ENCODE results near the gene APBA2.

DNA sequence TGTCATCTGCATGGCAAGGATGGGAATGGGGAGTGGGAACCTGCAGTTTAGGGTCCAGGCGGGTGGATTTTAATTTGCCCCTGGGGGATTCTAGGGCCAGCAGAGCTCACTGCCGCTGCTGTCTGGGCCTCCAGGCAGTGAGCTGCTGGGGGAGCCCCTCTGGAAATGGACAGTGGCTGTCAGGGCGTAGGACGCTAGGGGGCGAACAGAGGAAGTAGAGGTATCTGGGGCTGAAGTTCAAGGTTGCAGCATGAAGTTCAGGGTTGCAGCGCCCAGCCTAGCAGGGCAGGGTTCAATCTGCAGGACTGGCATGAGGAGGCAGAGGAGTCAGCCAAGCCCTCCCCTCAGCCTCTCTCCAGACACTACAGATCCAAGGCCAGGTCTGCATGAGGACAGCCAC is 49.5 kb downstream of the APBA2 start:
- TF ChIP-seq, protein P1, sequence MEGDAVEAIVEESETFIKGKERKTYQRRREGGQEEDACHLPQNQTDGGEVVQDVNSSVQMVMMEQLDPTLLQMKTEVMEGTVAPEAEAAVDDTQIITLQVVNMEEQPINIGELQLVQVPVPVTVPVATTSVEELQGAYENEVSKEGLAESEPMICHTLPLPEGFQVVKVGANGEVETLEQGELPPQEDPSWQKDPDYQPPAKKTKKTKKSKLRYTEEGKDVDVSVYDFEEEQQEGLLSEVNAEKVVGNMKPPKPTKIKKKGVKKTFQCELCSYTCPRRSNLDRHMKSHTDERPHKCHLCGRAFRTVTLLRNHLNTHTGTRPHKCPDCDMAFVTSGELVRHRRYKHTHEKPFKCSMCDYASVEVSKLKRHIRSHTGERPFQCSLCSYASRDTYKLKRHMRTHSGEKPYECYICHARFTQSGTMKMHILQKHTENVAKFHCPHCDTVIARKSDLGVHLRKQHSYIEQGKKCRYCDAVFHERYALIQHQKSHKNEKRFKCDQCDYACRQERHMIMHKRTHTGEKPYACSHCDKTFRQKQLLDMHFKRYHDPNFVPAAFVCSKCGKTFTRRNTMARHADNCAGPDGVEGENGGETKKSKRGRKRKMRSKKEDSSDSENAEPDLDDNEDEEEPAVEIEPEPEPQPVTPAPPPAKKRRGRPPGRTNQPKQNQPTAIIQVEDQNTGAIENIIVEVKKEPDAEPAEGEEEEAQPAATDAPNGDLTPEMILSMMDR (conservative IDR thresholded peaks at IDR 0.05), result no peak; the same call in 1 of the 2 replicates
- TF ChIP-seq ZFX (IDR thresholded peaks at IDR 0.05), result no peak

Data from C4-2B (cell line).